NCI-H1105 treated with DMSO at 0.1 percent for 48 hours (cell line): ENCODE measurements around the gene DZIP1.

Experiments
- DNase-seq: peaks from one replicate; lab custom pipeline; 2025; lab: John Stamatoyannopoulos, UW

DZIP1 gene

DNA sequence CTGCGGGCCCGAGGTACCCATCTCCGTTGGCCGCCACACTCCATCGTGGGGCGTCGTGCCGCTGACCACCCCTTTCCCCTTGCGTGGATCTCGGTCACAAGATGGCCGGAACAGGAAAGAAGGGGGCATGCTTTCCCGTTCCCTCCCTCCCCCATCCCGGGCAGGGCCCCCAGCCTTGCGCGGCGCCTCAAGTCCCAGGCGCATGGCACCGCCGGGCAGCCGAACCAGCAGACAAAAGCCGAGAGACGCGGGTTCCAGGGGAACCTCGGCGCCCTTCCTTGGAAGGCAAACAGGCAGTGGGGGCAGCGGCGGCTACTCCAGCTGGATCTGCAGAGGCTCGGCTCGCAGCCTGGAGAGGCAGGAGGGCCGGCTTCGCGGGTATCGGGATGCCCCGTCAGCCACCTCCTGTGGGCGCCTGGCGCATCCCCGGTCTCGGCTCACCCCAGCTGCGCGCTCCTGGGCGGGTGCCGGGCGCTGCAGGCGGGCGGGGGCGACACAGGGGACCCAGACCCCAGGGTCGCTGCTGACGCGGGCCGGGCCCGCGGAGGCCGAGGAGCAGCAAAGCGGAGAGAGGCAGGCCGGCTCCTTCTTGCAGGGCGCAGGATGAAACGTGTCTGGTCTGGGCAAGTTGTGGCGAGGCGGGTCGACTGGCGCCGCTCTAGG is 439 bp downstream of the DZIP1 start:
- peak; percentile 36 for DNase-seq

DNA sequence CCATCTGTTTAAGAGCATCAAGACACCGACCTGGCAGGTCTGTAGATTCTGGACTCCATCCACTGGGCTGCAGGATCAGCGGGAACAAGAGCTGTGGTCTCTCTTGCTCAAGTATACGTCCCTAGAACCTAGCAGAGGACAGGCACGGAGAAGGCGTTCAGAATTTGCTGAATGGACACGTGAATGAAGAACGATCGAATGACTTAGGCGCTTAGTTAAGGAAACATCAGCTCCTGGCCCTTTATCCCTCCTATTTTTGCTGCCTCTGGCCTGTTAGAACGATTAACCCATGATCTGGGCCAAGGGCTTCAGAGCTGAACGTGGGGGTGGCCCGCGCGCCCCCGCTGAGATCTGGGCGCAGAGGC is 953 bp downstream of the DZIP1 start:
- DNase-seq = peak; percentile 14

DNA sequence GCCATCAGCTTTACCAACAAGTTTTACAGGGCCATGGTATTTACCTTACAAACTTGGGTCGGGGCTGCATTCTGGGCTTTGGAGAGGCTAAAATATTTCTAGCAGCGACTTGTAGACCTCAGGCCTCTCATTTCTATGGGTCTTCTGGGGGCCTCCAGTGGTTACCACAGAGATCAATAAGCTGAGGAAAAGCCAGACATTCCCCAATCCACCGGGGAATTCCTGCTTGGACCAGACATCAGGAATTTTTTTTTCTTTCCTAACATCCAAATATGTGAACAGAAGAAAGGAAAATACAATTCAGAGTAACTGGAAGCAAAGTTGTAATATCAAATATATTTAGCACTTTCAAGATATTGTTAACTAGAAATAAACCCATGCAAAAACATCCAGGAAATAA is 1.5 kb downstream of the DZIP1 start:
- DNase-seq = no peak

DNA sequence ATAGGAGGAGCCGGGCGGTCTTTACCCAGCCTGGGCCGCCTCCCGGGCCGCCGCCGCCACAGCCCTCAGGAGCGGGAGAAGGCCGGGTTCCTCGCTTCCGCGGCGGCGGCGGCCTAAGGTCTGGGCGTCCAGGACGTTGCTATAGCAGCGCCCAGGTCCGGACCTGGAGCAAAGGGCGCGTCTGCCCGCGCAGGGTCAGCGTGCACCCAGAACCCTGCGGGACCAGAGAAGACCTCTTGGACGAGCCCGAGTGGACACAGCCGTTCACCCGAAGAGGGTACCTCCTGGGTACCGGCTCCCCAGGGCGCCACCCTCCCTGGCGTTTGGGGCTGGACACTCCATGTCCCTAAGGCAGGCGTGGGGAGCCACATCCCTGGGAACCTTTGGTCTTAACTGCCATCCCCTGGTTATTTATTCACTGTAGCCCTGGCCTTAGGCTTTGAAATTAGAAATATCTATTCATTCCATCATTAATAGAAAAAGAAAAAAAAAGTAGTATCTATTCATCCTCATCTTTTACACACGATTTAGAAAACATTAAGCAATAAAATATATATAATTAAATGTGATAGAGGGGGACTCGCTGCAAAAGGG is 2.4 kb downstream of the DZIP1 start:
- no peak for DNase-seq

DNA sequence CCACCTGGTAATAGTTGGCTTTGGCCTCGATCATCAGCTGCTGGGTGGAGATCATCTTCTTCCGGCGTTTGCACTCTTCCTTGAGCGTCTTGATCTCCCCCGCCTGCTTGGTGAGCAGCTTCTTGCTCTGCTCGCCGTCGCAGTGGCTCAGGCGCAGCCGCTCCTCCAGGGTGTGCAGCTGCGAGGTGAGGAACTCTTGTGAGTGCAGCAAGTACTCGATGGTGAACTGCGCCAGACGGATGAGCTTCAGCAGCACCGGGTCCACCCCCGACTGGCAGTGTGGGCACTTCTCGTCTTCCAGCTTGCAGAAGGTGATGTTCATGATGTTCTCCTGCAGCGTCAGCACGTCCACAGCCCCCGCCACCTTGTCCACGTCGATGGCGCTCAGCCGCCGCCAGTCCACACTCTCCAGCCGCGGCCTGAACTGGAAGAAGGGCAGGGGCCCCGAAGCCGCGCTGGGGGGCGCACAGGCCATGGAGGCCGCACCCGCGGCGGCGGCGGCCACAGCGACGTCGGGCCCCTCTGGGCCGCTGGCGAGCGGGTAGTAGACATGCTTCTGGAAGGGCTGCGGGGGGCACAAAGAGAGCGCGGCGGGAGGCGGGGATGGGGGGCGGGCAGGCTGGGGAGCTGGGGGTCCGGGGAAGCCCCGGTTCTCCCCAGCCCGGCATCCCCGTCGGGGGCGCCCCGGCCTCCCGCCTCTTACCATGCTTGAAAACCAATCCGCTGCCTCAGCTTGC is 3.0 kb downstream of the DZIP1 start:
- peak; percentile 64 for DNase-seq

DNA sequence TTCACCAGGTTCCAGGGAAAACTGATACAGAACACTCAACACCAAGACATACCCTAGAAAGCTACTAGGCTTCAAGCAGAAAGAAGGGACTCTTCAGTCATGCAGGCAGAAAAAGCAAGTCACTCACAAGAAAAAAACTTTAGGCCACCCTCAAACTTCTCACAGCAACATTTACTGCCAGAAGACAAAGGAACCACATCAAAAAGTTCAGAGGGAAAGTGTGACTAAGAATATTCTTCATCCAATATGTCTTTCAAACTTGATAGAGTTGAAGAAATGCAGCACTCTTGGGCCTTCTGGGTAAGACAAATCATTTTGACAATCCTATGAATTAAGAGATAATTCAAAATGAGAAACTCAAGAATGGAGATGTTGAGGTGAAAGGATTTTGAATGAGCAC is 7.7 kb downstream of the DZIP1 start:
- DNase-seq = no peak

DNA sequence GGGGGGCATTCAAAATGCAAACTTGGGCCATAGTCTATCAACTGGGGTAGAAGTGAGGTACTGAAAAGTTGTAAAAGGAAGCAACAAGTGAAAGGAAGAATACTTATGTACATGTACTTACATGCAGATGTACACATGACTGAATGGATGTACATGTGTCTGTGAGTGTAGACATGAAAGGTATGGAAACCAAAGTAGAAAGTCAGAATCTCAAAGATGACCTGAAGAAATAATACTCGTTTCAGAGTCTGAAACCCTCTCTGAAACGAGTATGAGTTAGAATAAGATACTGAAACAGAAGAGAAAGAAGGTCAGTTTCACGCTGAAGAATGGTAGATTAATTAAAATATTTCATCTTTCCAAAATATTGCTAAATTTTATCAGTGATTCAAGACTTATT is 13.9 kb downstream of the DZIP1 start:
- DNase-seq = no peak

DNA sequence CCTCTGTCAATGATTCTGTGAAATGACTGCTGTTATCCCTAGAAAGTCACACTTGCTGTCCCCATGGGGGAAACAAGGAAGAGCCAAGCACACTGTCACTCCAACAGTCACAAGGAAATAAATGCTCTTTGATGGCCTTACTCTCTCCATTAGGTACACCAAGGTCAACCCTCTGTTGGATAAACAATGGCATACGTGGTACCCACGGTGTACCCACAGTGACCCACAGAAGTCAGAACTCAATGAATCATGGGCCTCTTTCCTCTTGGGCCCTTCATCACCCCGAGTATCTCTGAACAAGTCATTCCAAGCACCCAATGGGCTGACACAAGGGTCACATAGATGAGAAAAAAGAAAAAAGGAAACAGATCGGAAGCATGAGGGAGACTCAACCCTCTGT is 15.4 kb downstream of the DZIP1 start:
- DNase-seq = no peak

DNA sequence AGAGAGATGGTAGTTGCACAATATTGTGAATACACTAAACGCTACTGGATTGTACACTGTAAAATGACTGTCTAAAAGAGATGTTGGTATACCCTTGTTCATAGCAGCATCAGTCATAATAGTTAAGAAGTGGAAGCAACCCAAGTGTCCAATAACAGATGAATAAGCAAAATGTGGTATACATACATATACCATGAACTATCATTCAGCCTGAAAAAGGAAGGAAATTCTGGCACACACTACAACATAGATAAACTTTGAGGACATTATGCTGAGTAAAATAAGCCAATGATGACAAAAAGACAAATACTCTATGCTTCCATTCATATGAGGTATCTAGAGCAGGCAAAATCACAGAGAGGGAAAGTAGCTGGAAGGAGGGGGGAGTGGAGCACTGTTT is 16.0 kb downstream of the DZIP1 start:
- DNase-seq = no peak

DNA sequence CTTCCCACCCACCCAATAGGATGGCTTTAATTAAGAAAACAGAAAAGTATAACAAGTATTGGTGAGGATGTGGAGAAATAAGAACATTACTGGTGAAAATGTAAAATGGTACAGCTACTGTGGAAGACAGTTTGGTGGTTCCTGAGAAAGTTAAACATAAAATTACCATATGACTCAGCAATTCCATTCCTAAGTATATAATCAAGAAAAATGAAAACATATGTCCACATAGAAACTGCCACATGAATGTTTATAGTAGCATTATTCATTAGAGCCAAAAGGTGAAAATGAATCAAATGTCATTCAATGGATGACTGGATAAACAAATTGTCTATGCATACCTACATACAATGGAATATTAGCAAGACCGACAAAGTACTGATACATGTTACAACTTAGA is 16.9 kb downstream of the DZIP1 start:
- no peak for DNase-seq

DNA sequence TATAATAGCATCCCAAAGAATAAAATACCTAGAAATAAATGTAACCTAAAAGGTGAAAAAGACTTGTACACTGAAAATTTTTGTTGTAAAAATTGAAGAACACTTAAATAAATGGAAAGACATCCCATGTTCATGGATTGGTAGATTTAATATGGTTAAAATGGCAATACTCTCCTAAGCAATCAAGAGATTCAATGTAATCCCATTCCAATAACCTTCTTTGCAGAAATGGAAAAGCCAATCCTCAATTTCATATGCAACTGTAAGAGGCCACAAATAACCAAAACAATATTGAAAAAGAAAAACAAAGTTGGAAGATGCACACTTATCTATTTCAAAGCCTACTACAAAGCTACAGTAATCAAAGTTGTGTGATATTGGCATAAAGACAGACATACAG is 17.7 kb downstream of the DZIP1 start:
- no peak for DNase-seq

DNA sequence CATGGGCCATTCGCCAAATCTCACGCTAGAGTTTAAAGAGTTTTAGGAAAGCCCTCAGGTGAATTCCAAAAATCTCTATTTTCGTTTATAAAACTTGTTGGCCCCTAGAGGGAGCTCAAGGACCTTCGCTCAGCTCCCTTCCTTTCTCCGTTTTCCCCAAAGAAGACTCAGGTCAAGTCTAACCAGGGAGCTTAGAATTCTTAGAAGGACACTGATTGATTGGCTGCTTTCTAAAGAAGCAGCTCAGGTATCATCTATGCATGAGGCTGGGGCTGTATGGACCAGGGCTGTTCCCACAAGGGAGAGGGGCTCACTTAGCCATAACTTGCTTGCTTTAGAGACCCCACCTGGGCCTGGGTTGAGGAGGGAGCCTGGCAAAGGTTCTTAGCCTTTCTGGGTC is 20.5 kb downstream of the DZIP1 start:
- peak; percentile 22 for DNase-seq

DNA sequence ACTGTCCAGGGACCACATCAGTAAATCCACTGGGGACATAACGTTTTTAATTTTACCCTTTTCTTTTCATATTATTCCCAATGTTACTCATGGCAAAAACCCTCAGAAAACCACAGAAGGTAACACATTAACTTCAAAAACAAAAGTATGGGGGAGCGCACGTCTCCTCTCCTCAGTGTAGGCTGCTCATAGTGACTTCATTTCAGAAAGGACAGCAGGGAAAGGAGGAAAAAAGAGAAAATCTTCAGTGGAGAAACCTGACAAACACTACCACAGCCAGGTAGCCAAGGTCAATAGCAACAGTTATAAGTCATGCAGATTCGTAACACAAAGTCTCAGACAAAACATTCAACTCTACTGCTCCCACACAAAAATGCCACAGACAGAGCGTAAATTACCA is 21.4 kb downstream of the DZIP1 start:
- no peak for DNase-seq

DNA sequence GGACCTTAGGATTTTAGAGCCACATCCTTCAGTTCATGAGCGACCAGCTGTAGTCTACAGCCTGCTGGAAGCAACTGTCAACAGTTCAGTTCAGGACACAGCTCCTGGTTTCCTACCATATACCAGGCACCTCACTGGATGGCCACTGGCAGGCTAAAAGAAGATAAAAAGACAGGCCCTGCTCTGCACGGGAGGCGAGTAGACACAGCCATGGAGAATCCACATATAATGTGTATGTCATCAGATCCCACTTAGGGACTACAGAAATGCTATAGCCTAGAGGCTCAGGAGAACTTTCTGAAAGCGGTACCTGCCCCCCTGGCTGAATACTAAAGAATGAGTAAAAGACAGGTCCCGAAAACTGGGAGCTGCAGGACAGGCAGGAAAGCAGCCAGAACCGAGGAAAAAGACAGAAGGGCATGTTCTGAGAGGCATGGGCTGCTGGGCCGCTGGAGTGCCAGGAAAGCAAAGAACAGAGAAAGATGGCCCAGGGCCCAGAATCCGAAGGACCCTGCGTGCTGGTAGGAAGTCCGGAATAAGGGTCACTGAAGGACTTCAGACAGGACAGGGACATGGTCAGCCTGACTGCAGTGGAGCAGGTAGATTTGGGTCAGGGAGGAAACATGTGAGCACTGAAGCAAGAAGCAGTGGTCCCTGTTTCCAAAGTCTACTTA is 23.5 kb downstream of the DZIP1 start:
- DNase-seq = no peak

DNA sequence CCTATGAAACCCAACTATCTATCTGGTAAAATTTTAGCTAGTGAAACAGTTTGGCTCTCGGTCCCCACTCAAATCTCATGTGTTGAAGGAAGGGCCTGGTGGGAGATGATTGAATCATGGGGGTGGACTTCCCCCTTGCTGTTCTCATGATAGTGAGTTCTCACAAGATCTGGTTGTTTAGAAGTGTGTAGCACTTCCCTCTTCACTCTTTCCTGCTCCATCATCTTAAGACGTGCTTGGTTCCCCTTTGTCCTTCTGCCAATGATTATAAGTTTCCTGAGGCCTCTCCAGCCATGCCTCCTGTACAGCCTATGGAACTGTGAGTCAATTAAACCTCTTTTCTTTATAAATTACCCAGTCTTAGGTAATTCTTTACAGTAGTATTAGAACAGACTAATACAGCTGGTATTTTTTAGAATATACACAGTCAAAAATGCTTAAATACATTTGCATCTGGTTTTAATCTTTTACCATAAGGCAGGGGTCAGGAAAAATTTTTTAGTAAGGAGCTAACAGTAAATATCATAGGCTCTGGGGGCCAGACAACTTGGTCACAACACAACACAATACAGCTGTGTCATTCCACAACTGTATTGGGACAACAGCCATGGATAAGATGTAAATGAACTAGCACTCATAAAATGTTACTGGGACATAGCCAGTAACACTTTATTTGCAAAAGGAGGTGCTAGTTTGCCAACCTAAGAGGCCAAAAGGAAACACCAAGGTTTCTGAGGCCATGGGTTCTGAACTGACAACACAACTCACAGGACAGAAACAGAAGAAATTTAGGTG is 24.3 kb downstream of the DZIP1 start:
- DNase-seq = no peak

DNA sequence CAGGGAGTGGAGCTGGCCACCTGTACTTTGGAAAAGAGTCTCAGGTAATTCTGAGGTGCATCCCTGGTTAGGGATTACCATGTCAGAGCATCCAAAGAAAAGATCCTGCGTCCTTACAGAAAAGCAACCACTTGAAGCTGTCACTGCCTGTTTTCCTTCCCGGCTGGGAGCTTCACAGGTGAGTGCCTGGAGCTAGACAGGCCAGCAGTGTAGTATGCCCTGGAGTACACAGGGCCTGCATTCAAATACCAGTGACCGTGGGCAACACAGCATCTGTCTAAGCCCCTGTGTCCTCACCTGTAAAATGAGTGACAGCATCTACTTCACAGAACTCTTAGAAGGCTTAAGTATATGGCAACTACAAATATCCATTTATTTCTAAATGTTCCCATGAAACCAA is 29.0 kb downstream of the DZIP1 start:
- DNase-seq = no peak

DNA sequence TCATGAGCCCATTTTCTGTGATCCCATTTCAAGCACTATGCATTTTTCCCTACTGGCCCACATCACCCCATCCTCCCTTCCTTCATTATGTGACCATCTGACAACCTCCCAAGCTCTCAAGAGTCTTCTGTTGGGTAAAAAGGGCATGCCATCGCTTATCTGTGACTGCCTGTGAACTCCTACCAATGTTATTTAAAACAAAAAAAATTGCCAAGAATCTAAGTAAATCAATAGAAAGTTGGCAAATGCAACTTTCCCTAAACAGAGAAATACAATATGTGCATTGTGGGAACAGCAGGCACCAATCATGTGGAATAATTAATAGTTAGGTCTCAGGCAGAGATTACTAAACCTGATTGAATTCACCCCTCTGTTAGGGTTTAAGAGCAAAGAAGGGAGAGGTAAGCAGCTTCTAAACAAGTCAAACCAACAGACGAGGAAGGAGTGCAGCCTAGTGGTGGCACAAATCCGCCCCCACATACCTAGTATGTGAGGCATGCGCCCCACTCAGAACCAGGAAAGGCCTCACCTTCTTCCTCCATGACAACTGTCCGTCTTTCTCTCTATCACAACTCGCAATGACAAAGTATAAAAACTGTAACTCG is 29.8 kb downstream of the DZIP1 start:
- DNase-seq = no peak

DNA sequence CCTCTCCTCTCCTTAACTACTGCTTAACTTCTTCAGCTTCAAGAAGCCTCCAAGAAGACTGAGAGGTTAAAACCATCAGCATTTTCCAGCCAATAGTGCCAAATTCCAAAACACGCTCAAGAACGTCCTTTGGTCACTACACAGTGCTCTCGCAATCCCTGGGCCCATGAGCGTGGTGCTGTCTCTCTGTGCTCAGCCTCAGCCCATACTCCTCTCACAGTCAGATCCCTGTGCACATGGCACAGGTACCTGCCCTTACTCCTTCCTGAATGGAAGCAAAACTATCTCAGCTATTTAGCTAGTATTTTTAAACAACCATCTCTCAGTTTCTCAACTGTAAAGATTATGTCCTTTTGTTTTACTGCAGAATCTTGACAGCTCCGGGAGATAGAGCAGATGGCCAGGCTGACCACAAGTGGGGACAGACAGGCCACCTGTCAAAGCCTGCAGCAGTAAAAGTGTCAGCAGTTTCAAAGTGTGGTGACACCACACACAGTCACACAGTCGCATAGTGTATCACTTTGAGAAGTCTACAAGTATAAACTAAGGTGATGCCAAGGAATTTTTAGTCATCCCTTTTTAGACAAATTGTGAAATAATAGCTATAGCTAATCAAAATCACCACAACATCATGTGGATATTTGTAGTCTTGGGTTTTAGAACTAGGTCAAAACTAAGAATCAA is 35.7 kb downstream of the DZIP1 start:
- DNase-seq = no peak

DNA sequence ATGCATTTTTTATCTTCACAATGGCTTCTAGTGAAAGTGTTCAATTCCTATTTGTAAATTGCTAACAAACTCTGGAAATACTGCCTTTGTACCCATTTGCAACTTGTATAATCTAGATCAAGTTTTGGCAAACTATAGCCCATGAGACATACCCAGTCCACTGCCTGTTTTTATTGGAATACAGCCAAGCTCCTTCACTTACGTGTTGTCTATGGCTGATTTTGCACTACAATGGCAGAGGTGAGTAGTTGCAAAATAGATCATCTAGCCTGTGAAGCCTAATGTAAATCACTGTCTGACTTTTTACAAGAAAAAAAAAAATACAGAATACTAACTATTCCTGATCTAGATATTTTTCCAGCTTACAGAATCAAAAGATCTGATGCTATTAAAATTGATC is 37.1 kb downstream of the DZIP1 start:
- DNase-seq = peak; percentile 2

DNA sequence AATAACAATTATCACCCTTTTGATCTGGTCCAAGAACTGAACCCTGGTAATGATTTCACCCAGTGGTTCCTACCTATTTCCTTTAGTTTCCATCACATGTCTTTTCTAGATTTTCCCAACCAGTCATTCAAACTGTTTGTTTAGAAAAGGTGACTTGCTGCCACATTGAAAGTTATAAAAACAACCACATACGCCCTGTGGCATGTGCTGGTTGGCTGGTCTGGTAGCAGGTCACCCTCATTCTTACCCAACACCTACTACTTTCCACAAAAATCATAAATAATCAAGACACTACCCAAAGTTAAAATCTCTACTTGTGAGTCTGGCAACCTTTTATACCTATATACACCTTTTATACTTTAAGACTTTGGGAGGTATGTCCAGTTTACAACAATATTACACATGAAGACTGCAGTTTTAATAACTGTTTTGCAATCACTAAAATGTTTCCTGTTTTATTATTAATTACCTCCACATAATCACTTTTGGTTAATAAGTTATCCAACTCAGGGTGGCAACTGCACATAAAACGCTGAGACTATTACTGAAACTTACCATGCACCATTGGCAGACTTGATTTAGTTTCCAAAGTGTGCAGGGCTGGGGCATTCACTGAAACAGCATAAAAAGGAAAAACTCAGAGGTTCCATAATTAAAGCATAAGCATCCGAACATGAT is 38.9 kb downstream of the DZIP1 start:
- no peak for DNase-seq

DNA sequence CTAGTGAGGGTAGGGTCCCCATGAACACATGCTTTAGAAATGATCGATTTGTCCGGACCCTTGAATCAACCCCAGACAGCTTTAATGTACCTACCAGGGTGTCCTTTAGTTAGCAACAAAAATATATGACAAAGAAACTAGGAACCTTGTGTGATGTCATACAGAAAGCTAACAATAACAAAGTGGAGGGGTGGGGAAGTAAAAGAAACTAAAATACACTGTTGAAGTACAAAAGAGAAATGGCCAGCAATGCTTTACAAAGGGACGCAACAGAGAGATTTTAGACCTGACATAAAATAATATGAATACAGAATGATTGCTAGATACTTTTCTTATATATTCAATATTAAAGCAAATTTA is 40.0 kb downstream of the DZIP1 start:
- no peak for DNase-seq
